ENCODE measurements around the gene ARID1B.

Gene ARID1B

GRCh38 chr6:157221817-157222175 lies 444.6 kb downstream of the ARID1B start:
- Histone ChIP-seq H3K4me2 (ENCODE audit: low read length) (peak overlapping the region; percentile 78), H4K20me1 (ENCODE audit: insufficient read depth, low read length) (no peaks in the 10 kb centered on the region), H2AFZ (ENCODE audit: low read length) (no peak overlapping the region), H3K27ac (ENCODE audit: low read depth, low read length, poor library complexity, severe bottlenecking) (no peak overlapping the region), H3F3A (ENCODE audit: insufficient read depth, low read length) (no peaks in the 10 kb centered on the region), H3K4me1 (ENCODE audit: insufficient read depth, low read length, severe bottlenecking) (peaks cover 33% of the 10 kb centered on the region), H3K9me3 (ENCODE audit: low read length) (no peaks in the 10 kb centered on the region), H3K9ac (ENCODE audit: low read length) (no peak overlapping the region), H3K36me3 (ENCODE audit: insufficient read depth, low read length) (no peaks in the 10 kb centered on the region), H3K79me2 (ENCODE audit: insufficient read depth, low read length) (no peaks in the 10 kb centered on the region), H3K4me3 (ENCODE audit: low read depth, low read length, poor library complexity, severe bottlenecking) (peak overlapping the region; percentile 61), H3K9me2 (ENCODE audit: low read depth, low read length) (no peaks in the 10 kb centered on the region), H3K27me3 (ENCODE audit: insufficient read depth, low read length) (no peaks in the 10 kb centered on the region)
- no peak for TF ChIP-seq CTCF (IDR thresholded peaks at IDR 0.05; ENCODE audit: low read length)
- no peak for TF ChIP-seq EZH2 (IDR thresholded peaks at IDR 0.05; ENCODE audit: borderline replicate concordance, low read length)

- no peak overlapping the region for H3K9ac ChIP-seq (ENCODE audit: low read length)
- H3K4me2 ChIP-seq (ENCODE audit: low read length) = peak overlapping the region; percentile 9; the same call in 1 of the 2 replicates
- no peak overlapping the region for H3K4me3 ChIP-seq (ENCODE audit: low read depth, low read length, poor library complexity, severe bottlenecking)
- H4K20me1 ChIP-seq (ENCODE audit: insufficient read depth, low read length) = no peaks in the 10 kb centered on the region
- H3K9me3 ChIP-seq (ENCODE audit: low read length) = no peaks in the 10 kb centered on the region
- H3K79me2 ChIP-seq (ENCODE audit: insufficient read depth, low read length) = no peaks in the 10 kb centered on the region
- no peaks in the 10 kb centered on the region for H3F3A ChIP-seq (ENCODE audit: insufficient read depth, low read length)
- TF ChIP-seq EZH2 (IDR thresholded peaks at IDR 0.05; ENCODE audit: borderline replicate concordance, low read length) (no peak), CTCF (IDR thresholded peaks at IDR 0.05; ENCODE audit: low read length) (no peak)
- no peaks in the 10 kb centered on the region for H3K27me3 ChIP-seq (ENCODE audit: insufficient read depth, low read length)
- H3K9me2 ChIP-seq (ENCODE audit: low read depth, low read length) = no peaks in the 10 kb centered on the region
- H2AFZ ChIP-seq (ENCODE audit: low read length) = no peak overlapping the region
- H3K36me3 ChIP-seq (ENCODE audit: insufficient read depth, low read length) = no peaks in the 10 kb centered on the region
- peaks cover 33% of the 10 kb centered on the region for H3K4me1 ChIP-seq (ENCODE audit: insufficient read depth, low read length, severe bottlenecking)
- H3K27ac ChIP-seq (ENCODE audit: low read depth, low read length, poor library complexity, severe bottlenecking) = no peak overlapping the region
These were observed 445.2 kb downstream of the ARID1B start for GRCh38 chr6:157222201-157222981.

GRCh38 chr6:157223021-157223430 lies 445.8 kb downstream of the ARID1B start:
- no peaks in the 10 kb centered on the region for H3F3A ChIP-seq (ENCODE audit: insufficient read depth, low read length)
- no peaks in the 10 kb centered on the region for H3K79me2 ChIP-seq (ENCODE audit: insufficient read depth, low read length)
- peak overlapping the region; percentile 9; the same call in 1 of the 2 replicates for H3K4me2 ChIP-seq (ENCODE audit: low read length)
- H3K4me3 ChIP-seq (ENCODE audit: low read depth, low read length, poor library complexity, severe bottlenecking) = no peak overlapping the region
- no peaks in the 10 kb centered on the region for H3K9me2 ChIP-seq (ENCODE audit: low read depth, low read length)
- H2AFZ ChIP-seq (ENCODE audit: low read length) = no peak overlapping the region
- no peaks in the 10 kb centered on the region for H3K9me3 ChIP-seq (ENCODE audit: low read length)
- H3K36me3 ChIP-seq (ENCODE audit: insufficient read depth, low read length) = no peaks in the 10 kb centered on the region
- H3K4me1 ChIP-seq (ENCODE audit: insufficient read depth, low read length, severe bottlenecking) = peaks cover 33% of the 10 kb centered on the region
- no peak overlapping the region for H3K9ac ChIP-seq (ENCODE audit: low read length)
- no peak for TF ChIP-seq CTCF (IDR thresholded peaks at IDR 0.05; ENCODE audit: low read length)
- no peak for TF ChIP-seq EZH2 (IDR thresholded peaks at IDR 0.05; ENCODE audit: borderline replicate concordance, low read length)
- no peaks in the 10 kb centered on the region for H4K20me1 ChIP-seq (ENCODE audit: insufficient read depth, low read length)
- H3K27me3 ChIP-seq (ENCODE audit: insufficient read depth, low read length) = no peaks in the 10 kb centered on the region
- no peak overlapping the region for H3K27ac ChIP-seq (ENCODE audit: low read depth, low read length, poor library complexity, severe bottlenecking)

All from OCI-LY1 (cell line).